ENCODE measurements around the gene MED20.

Gene MED20

DNA sequence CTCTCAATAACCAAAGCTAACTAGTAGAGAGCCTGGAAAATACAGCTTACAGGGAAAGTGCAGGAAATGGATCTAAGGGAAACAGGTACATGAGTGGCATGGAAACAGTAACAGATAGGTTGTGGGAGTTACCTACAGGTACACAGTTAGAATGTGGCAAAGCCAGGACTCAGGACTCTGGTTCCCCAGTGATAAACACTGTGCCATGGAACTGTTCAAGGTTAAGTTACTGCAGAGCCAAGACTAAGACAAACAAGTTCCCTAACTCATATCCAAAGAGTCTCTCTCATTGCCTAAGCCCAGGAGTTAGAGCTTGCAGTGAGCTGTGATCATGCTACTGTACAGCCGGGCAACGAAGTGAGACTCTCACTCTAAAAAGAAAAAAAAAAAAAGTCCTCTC lies 6.6 kb downstream of the MED20 start:
- no peak for DNase-seq (ENCODE audit: low read depth, low spot score)

- DNase-seq (ENCODE audit: low read depth, low spot score), result no peak
Observed at GRCh38 chr6:41909727-41910126, 11.2 kb downstream of the MED20 start.

GRCh38 chr6:41901882-41902519 lies 18.9 kb downstream of the MED20 start:
- DNase-seq (ENCODE audit: low read depth, low spot score), result no peak

DNA sequence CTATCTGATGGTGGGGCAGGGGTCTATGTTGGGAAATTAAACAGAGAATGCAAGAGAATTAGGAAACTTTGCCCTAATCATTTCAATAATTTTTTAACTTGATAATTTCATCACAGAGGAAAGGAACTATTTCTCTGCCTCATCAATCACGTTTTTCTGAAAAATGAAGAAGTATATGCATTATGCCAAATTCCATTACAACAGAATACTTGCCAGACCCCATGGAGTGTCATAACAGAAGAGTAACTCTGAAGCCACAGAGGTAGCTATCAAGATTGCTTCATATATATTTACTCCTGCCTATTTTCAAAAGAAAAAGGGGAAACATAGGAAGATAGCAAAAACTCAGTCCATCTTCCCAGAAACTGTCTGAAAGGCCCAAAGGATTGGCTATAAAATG lies 20.1 kb downstream of the MED20 start:
- no peak for DNase-seq (ENCODE audit: low read depth, low spot score)

GRCh38 chr6:41896281-41896680 lies 24.7 kb downstream of the MED20 start:
- DNase-seq (ENCODE audit: low read depth, low spot score), result no peak

GRCh38 chr6:41895300-41896233 lies 25.4 kb downstream of the MED20 start, which contains the start of gene USP49:
USP49 (minus strand) TSS chr6:41895375; CDS start chr6:41806983, 88,392 bp downstream.
- DNase-seq (ENCODE audit: low read depth, low spot score), result peak; percentile 95

- peak; percentile 45 for DNase-seq (ENCODE audit: low read depth, low spot score)
Observed at GRCh38 chr6:41894366-41895299, 26.3 kb downstream of the MED20 start.

- DNase-seq (ENCODE audit: low read depth, low spot score), result no peak
Observed at GRCh38 chr6:41892921-41893564, 27.9 kb downstream of the MED20 start.

GRCh38 chr6:41887331-41887751 lies 33.6 kb downstream of the MED20 start:
- DNase-seq (ENCODE audit: low read depth, low spot score), result peak; percentile 17

GRCh38 chr6:41885930-41886329 lies 35.0 kb downstream of the MED20 start:
- no peak for DNase-seq (ENCODE audit: low read depth, low spot score)

DNA sequence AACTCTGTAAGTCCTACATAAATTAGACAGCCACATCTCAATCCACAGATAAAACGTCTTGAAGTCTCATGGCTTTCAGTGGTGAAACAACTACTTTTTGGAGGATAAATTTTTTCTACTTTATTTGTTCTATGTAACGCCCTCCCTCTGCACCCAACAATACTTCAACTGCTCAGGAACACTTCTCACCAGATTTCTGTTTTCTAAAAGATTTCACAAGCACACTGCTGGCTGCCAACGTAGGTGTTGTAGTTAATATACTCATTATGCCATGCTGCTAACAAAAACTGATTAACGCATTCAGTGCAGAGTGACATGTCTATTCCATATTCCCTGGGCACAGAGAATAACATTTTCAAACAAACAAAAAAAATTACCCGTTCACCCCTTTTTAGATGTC lies 36.0 kb downstream of the MED20 start:
- no peak for DNase-seq (ENCODE audit: low read depth, low spot score)

DNA sequence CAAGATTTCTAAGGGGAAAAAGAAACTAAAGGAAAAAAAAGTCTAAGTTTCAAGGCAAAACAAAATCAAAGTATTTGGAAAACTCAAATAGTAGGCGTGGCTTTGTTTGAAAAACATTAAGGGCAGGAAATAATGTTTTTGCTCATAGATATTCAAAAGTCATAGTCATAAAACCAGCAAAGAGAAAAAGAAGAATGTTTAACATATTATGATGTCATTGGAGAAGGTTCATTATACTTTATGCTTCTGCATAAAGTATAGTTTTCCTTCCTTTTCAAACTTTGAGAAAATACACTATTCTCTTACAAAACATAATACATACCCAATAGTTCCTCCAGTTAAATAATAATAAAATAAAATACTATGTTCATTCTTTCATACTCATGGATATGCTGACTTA lies 39.4 kb downstream of the MED20 start:
- DNase-seq (ENCODE audit: low read depth, low spot score), result no peak

GRCh38 chr6:41878961-41879405 lies 42.0 kb downstream of the MED20 start:
- peak; percentile 46 for DNase-seq (ENCODE audit: low read depth, low spot score)

DNA sequence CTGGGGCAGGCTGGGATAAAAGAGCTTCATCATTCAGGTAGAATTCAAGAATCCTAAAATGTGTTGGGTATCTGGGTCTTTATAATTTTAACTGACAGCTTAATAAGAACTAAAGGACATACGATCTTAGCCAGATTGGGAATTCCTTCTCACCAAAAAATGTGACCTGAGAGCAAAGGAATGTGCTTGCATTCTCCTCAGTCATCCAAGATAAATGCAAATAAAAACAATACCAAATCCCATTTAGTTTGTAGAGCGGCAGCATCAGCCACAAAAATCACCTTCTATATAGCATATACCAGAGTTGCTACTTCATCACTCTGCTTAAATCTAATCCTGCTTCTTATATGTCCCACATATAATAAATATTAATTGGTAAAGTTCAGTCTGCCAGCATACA lies 42.7 kb downstream of the MED20 start:
- DNase-seq (ENCODE audit: low read depth, low spot score), result peak; percentile 83

DNA sequence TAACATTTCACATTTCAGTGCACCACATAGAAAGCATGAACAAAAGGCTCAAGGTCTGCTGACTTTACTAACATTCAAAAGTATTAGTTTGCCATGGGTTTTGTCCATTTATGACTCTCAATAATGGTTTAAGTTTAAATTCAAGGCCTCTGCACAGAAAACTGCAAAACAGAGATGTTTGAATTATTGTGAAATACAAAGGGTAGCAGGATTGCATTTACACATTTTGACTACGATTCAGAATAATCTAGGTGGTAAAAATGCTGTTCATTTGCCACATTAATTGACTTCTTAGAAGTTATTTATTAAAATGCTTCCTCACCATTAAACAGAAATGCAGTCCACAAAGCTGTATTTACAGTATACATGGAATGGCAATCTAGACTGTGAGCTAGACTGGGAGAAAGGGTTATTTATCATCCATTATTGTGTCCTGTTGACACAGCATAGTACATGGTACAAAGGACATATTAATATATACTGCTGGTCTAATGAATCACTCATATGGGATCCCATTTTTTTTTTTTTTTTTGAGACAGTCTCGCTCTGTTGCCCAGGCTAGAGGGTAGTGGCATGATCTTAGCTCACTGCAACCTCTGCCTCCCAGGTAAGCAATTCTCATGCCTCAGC lies 43.8 kb downstream of the MED20 start:
- DNase-seq (ENCODE audit: low read depth, low spot score), result no peak

GRCh38 chr6:41874741-41875140 lies 46.2 kb downstream of the MED20 start:
- no peak for DNase-seq (ENCODE audit: low read depth, low spot score)

- no peak for DNase-seq (ENCODE audit: low read depth, low spot score)
Observed at GRCh38 chr6:41872147-41872546, 48.8 kb downstream of the MED20 start.

GRCh38 chr6:41871691-41872090 lies 49.2 kb downstream of the MED20 start:
- no peak for DNase-seq (ENCODE audit: low read depth, low spot score)

DNA sequence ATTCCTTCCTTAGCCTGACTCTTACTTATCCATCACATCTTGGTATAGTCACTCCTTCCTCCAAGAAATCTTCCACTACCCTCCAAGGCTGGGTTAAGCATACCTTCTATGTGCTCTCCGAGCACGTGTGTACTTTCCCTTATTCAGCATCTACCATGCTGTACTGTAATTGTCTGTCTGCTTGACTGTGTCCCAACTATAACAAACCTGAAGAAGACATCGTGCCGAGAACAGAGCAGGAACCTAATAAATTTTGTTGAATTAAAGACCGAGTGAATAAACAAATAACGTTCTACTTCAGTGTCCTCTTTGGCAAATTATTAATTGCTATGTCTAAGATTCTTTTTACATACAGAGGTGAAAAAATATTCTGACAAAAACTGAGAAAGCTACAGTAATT lies 61.6 kb downstream of the MED20 start:
- no peak for DNase-seq (ENCODE audit: low read depth, low spot score)

DNA sequence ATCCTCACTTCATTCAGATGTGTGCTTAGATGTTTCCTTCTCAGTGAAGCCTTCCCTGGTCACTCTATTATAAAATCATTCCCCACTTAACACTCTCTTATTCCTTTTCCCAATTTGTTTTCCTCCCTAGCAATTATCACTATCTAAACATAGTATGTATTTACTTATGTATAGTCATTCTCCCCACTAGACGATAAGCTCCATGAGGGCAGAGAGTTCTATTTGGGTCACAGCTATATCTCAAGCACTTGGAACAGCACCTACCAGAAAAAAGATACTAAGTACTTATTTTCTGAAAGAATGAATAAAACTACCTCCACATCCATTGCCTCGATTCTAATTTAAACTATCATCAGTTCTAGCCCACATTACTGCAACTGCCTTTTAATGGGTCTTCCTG lies 62.2 kb downstream of the MED20 start:
- DNase-seq (ENCODE audit: low read depth, low spot score), result no peak

Data from astrocyte of the hippocampus (primary cell).